GM12892 (cell line): ENCODE data around the gene ADGRE2.
A peak's percentile ranks its signal among the peaks of the same experiment; 100 is the strongest.
"Not testable (repeated sequence)": the region's sequence is repeated elsewhere in the genome, so short reads cannot be mapped to it uniquely, and the experiment has no call there.

Experiments
- DNase-seq: peaks from one replicate; pipeline ENCODE4 v3.0.0; 2011; ENCODE audit not compliant: insufficient read length
- FAIRE-seq: peaks from 2 replicates; lab custom pipeline; 2011; peaks lifted over from hg19 to GRCh38; lab: Jason Lieb, UNC
- POLR2A ChIP-seq: IDR thresholded peaks from 2 replicates; pipeline ENCODE4 v1.6.1; 2011; ENCODE audit warnings: low read depth, low read length, control low read depth
- POLR2AphosphoS5 ChIP-seq: IDR thresholded peaks from 2 replicates; pipeline ENCODE4 v1.6.1; 2011; ENCODE audit warnings: low read depth, low read length, control low read depth
- TAF1 ChIP-seq: IDR thresholded peaks from 2 replicates; pipeline ENCODE4 v1.6.1; 2011; ENCODE audit warnings: low read depth, mild to moderate bottlenecking, control low read depth, low read length, borderline replicate concordance

Gene ADGRE2

GRCh38 chr19:14772995-14773394 lies 5.4 kb downstream of the ADGRE2 start:
- no peak for FAIRE-seq
- TF ChIP-seq TAF1 (no peak), POLR2AphosphoS5 (no peak), POLR2A (no peak)
- no peak for DNase-seq

GRCh38 chr19:14772467-14772866 lies 5.9 kb downstream of the ADGRE2 start:
- TF ChIP-seq POLR2AphosphoS5 (no peak), POLR2A (no peak), TAF1 (no peak)
- DNase-seq (no peak), FAIRE-seq (no peak)

GRCh38 chr19:14770944-14771839 lies 7.2 kb downstream of the ADGRE2 start:
- no peak for DNase-seq
- no peak for FAIRE-seq
- TF ChIP-seq POLR2A (no peak), POLR2AphosphoS5 (no peak), TAF1 (no peak)

GRCh38 chr19:14770136-14770535 lies 8.2 kb downstream of the ADGRE2 start:
- DNase-seq (no peak), FAIRE-seq (no peak)
- TF ChIP-seq POLR2AphosphoS5 (no peak), TAF1 (no peak), POLR2A (no peak)

GRCh38 chr19:14769201-14769600 lies 9.2 kb downstream of the ADGRE2 start:
- FAIRE-seq: no peak
- no peak for DNase-seq
- TF ChIP-seq POLR2A (no peak), TAF1 (no peak), POLR2AphosphoS5 (no peak)

- no peak for FAIRE-seq
Observed at GRCh38 chr19:14768001-14768400, 10.4 kb downstream of the ADGRE2 start.

GRCh38 chr19:14767466-14767971 lies 10.8 kb downstream of the ADGRE2 start:
- FAIRE-seq (no peak), DNase-seq (no peak)
- no peak for TF ChIP-seq POLR2AphosphoS5
- no peak for TF ChIP-seq TAF1
- TF ChIP-seq POLR2A: no peak

More at GRCh38 chr19:14768001-14768400, 10.4 kb downstream of the ADGRE2 start:
- TF ChIP-seq TAF1 (no peak), POLR2A (no peak)
- DNase-seq: no peak

GRCh38 chr19:14765841-14766240 lies 12.5 kb downstream of the ADGRE2 start:
- not testable (repeated sequence) for DNase-seq, FAIRE-seq

GRCh38 chr19:14765403-14765802 lies 13.0 kb downstream of the ADGRE2 start:
- not testable (repeated sequence) for DNase-seq
- FAIRE-seq: peak; percentile 60

GRCh38 chr19:14764401-14764800 lies 14.0 kb downstream of the ADGRE2 start:
- no peak for FAIRE-seq
- DNase-seq: no peak
- TF ChIP-seq TAF1 (no peak), POLR2AphosphoS5 (no peak), POLR2A (no peak)

- DNase-seq (no peak), FAIRE-seq (no peak)
- no peak for TF ChIP-seq POLR2AphosphoS5
- TF ChIP-seq POLR2A: no peak
- no peak for TF ChIP-seq TAF1
Observed at GRCh38 chr19:14763497-14764145, 14.7 kb downstream of the ADGRE2 start.

- FAIRE-seq: no peak
- no peak for DNase-seq
- TF ChIP-seq TAF1 (no peak), POLR2AphosphoS5 (no peak), POLR2A (no peak)
Observed at GRCh38 chr19:14762111-14762510, 16.2 kb downstream of the ADGRE2 start.
